Loucy (cell line): ENCODE results near the gene CEP131.

Experiments used
- H2AFZ ChIP-seq: fragments of 200-600 bp; sonication (generic); 2 replicates; pipeline ENCODE4 v1.6.0; 2016; ENCODE audit warnings: antibody characterized with exemption, mild to moderate bottlenecking, low read length, moderate library complexity
- H3F3A ChIP-seq: fragments of 200-600 bp; 2 replicates; pipeline ENCODE4 v1.6.0; 2016; ENCODE audit warnings: antibody characterized with exemption, low read depth, mild to moderate bottlenecking
- H3K27me3 ChIP-seq: fragments of 200-600 bp; sonication (generic); 2 replicates; pipeline ENCODE4 v1.6.1; 2014; ENCODE audit warnings: low read length, mild to moderate bottlenecking; ENCODE audit not compliant: insufficient read depth, poor library complexity, severe bottlenecking
- H3K36me3 ChIP-seq: fragments of 200-600 bp; sonication (generic); 2 replicates; pipeline ENCODE4 v1.6.1; 2016; ENCODE audit warnings: low read length; ENCODE audit not compliant: insufficient read depth
- H3K4me1 ChIP-seq: fragments of 200-600 bp; sonication (generic); 2 replicates; pipeline ENCODE4 v1.5.1; 2014; ENCODE audit warnings: low read length, mild to moderate bottlenecking; ENCODE audit not compliant: insufficient read depth, poor library complexity, severe bottlenecking
- H3K4me2 ChIP-seq: fragments of 200-600 bp; sonication (generic); 2 replicates; pipeline ENCODE4 v1.6.0; 2014; ENCODE audit warnings: antibody characterized with exemption, low read length, low read depth, mild to moderate bottlenecking; ENCODE audit not compliant: poor library complexity, severe bottlenecking
- H3K4me3 ChIP-seq: fragments of 200-600 bp; sonication (generic); 2 replicates; pipeline ENCODE4 v1.5.1; 2014; ENCODE audit warnings: low read length, mild to moderate bottlenecking, mixed read lengths; ENCODE audit not compliant: poor library complexity, severe bottlenecking
- H3K79me2 ChIP-seq: fragments of 200-600 bp; sonication (generic); 2 replicates; pipeline ENCODE4 v1.6.1; 2014; ENCODE audit warnings: low read length; ENCODE audit not compliant: insufficient read depth
- H3K9ac ChIP-seq: fragments of 200-600 bp; sonication (generic); 2 replicates; pipeline ENCODE4 v1.6.0; 2014; ENCODE audit warnings: mild to moderate bottlenecking, low read depth, low read length, moderate library complexity; ENCODE audit not compliant: poor library complexity, severe bottlenecking
- H3K9me2 ChIP-seq: fragments of 200-600 bp; sonication (generic); replicated peaks from 2 replicates; pipeline ENCODE4 v1.6.1; 2016; ENCODE audit warnings: low read depth, low read length, mixed read lengths
- H3K9me3 ChIP-seq: fragments of 200-600 bp; sonication (generic); 2 replicates; pipeline ENCODE4 v1.6.1; 2014; ENCODE audit warnings: mild to moderate bottlenecking, antibody characterized with exemption, low read length, low read depth; ENCODE audit not compliant: insufficient read depth
- H4K20me1 ChIP-seq: fragments of 200-600 bp; sonication (generic); 2 replicates; pipeline ENCODE4 v1.6.0; 2014; ENCODE audit warnings: antibody characterized with exemption, low read length, mild to moderate bottlenecking; ENCODE audit not compliant: insufficient read depth, poor library complexity, severe bottlenecking
- CTCF ChIP-seq: fragments of 200-600 bp; sonication (generic); conservative IDR thresholded peaks from 2 replicates; pipeline ENCODE4 v1.5.1; 2014; ENCODE audit warnings: mild to moderate bottlenecking, antibody characterized with exemption, low read length
- EZH2phosphoT487 ChIP-seq: fragments of 200-600 bp; IDR thresholded peaks from 2 replicates; pipeline ENCODE4 v1.6.1; 2018; ENCODE audit warnings: antibody characterized with exemption, mild to moderate bottlenecking, moderate library complexity, borderline replicate concordance

Gene CEP131

DNA sequence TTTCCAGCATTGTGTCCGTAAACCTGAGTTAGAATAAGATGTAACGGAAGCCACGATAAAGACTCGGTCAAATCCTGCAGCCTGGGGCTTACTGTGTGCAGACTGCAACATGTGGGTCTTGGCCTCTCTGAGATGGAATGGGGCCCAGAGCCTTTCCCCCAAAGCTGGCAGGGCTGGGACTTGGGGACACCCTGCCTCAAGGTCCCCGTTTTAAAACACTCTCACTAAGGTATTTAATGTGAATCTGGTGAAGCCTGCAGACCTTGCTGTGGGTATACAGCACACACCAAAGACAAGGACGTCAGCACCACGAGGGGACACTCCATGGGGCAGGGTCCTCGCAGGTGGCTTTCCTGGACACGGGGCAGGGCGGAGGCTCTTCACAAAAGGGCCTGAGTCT, 18.4 kb upstream of the CEP131 start:
- H3K79me2 ChIP-seq: peaks cover 51% of the 10 kb centered on the region
- H3K27me3 ChIP-seq: no peaks in the 10 kb centered on the region
- H3K36me3 ChIP-seq: no peaks in the 10 kb centered on the region; the same call in 1 of the 2 replicates
- no peaks in the 10 kb centered on the region for H3K9me3 ChIP-seq
- peak overlapping the region; percentile 97 for H3K4me2 ChIP-seq
- no peak for TF ChIP-seq EZH2phosphoT487
- no peak for TF ChIP-seq CTCF
- H3K9ac ChIP-seq: peak overlapping the region; percentile 87
- peaks cover 21% of the 10 kb centered on the region for H4K20me1 ChIP-seq
- H3F3A ChIP-seq: no peaks in the 10 kb centered on the region
- H2AFZ ChIP-seq: no peak overlapping the region
- peak overlapping the region; percentile 95 for H3K4me3 ChIP-seq
- H3K9me2 ChIP-seq: no peaks in the 10 kb centered on the region
- peaks cover 33% of the 10 kb centered on the region for H3K4me1 ChIP-seq

- Histone ChIP-seq H3K36me3 (no peaks in the 10 kb centered on the region; the same call in 1 of the 2 replicates), H3K4me1 (peaks cover 35% of the 10 kb centered on the region), H2AFZ (no peak overlapping the region), H3K9me2 (no peaks in the 10 kb centered on the region), H3K27me3 (no peaks in the 10 kb centered on the region), H4K20me1 (peaks cover 22% of the 10 kb centered on the region), H3K9ac (peak overlapping the region; percentile 87), H3K79me2 (peaks cover 55% of the 10 kb centered on the region), H3K4me2 (peak overlapping the region; percentile 97), H3K4me3 (peak overlapping the region; percentile 95), H3F3A (no peaks in the 10 kb centered on the region), H3K9me3 (no peaks in the 10 kb centered on the region)
- TF ChIP-seq CTCF (no peak), EZH2phosphoT487 (no peak)
Measured at GRCh38 chr17:81240761-81241160, 18.0 kb upstream of the CEP131 start.

GRCh38 chr17:81239714-81240555, 17.2 kb upstream of the CEP131 start:
- Histone ChIP-seq H3K27me3 (no peaks in the 10 kb centered on the region), H3K4me3 (peak overlapping the region; percentile 95), H3K4me2 (peak overlapping the region; percentile 97), H4K20me1 (peaks cover 22% of the 10 kb centered on the region), H3K4me1 (peaks cover 35% of the 10 kb centered on the region), H3K9me2 (no peaks in the 10 kb centered on the region), H3K9me3 (no peaks in the 10 kb centered on the region), H3K36me3 (no peaks in the 10 kb centered on the region; the same call in 1 of the 2 replicates), H3F3A (no peaks in the 10 kb centered on the region), H3K9ac (peak overlapping the region; percentile 87), H3K79me2 (peaks cover 59% of the 10 kb centered on the region), H2AFZ (no peak overlapping the region)
- TF ChIP-seq CTCF (no peak), EZH2phosphoT487 (no peak)
